Activated CD4-positive, alpha-beta T cell treated with anti-CD3 and anti-CD28 coated beads for 4 hours (primary cell): ENCODE measurements around the gene SLC5A2.
A peak's percentile ranks its signal among the peaks of the same experiment; 100 is the strongest.

Experiments
- DNase-seq, 2 donors: peaks; one replicate each; pipeline ENCODE4 v3.0.0-alpha.2; 2020

The SLC5A2 gene

GRCh38 chr16:31460582-31461002, 22.3 kb upstream of the SLC5A2 start:
- DNase-seq, result no peak

DNA sequence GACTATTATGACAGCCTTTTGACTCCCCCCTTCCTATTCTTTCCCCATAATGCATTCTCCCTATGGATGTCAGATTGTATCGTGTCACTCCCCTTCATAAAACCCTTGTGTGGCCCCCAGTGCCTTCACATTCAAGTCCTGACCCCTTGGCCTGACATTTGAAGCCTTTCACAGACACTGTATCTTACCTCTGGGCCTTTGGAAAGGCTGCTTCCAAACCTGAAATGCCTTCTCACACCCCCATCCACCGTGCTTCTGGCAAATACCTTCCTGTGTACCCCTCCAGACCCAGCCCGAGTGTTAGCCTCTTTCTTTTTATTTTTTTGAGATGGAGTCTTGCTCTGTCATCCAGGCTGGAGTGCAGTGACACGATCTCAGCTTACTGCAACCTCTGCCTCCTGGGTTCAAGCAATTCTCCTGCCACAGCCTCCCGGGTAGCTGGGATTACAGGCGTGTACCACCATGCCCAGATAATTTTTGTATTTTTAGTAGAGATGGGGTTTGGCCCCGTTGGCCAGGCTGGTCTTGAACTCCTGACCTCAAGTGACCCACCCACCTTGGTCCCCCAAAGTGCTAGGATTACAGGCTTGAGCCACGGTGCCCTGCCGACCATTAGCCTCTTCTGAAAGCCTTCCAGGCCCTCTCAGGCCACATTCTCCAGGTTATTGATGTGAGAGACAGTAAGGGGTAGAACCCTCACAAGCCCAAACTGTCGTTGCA, 21.6 kb upstream of the SLC5A2 start:
- DNase-seq, result no peak

DNA sequence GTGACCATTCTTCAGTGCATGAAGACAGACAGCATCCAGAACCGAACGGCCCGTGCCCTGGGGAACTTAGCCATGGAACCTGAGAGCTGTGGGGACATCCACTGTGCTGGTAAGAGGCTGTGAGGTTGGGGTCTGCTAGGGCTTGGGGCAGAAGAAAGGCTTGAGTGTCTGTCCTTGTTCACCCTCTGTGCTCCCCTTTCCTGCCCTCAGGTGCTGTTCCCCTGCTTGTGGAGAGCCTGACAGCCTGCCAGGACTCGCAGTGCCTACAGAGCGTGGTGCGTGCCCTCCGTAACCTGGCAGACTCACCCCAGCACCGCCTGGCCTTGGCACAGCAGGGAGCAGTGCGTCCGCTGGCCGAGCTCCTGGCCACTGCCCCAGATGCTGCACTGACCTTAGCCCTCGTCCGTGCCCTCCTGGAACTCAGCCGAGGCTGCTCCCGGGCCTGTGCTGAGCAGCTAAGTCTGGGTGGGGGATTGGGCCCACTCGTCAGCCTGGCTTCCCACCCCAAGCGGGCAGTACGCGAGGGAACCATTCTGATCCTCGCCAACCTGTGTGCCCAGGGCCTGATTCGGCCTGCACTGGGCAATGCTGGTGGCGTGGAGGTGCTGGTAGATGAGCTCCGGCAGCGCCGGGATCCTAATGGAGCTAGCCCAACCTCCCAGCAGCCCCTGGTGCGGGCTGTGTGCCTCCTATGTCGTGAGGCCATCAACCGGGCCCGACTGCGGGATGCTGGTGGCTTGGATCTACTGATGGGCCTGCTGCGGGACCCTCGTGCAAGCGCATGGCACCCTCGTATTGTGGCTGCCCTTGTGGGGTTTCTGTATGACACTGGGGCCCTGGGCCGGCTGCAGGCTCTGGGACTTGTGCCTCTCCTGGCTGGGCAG, 20.8 kb upstream of the SLC5A2 start:
- no peak for DNase-seq

GRCh38 chr16:31464348-31464769, 18.6 kb upstream of the SLC5A2 start:
- DNase-seq, result no peak

GRCh38 chr16:31464781-31465260, 18.1 kb upstream of the SLC5A2 start:
- DNase-seq, result no peak

GRCh38 chr16:31465788-31466370, 17.0 kb upstream of the SLC5A2 start:
- no peak for DNase-seq

GRCh38 chr16:31466381-31466841, 16.5 kb upstream of the SLC5A2 start:
- no peak for DNase-seq

DNA sequence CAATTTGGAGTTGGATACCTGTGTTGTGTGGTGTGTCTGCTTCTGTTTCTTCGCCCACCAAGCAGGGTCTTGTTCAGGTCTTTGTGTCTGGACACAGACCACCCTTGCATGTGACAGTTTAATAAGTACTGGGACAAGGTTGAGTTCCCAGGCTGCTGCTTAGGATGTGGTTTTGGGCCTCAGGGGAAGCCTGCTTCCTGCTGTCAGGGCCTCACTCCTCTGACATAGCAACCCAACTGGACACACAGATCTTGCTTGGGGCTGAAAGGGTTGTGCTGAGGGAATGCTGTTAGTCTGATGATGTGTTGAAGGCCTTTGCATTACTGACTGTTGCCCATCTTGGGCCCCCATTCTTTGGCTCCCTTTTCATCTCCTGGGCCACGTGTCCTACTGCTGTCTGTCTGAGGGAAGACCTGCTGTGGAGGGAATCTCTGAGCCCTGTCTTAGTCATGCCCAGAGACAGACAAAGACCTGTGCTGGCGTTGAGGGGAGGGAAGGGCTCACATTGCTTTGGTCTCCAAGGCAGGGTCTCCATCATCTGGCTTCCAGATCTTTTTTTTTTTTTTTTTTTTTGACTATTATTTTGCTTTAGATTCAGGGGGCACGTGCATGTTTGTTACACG, 15.7 kb upstream of the SLC5A2 start:
- no peak for DNase-seq

- no peak for DNase-seq
These were observed 15.1 kb upstream of the SLC5A2 start for GRCh38 chr16:31467858-31468257.

DNA sequence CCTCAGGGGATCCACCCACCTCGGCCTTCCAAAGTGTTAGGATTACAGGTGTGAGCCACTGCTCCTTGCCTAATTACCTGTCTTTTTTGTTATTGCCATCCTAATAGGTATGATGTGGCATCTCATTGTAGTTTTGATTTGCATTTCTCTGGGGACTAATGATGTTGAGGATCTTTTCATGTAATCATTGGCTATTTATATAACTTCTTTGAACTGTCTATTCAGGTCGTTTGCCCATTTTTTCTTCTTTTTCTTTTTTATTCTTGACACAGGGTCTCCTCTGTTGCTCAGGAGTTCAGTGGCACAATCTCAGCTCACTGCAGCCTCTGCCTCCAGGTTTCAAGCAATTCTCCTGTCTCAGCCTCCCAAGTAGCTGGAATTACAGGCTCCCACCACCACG, 12.3 kb upstream of the SLC5A2 start:
- DNase-seq, result no peak

- DNase-seq, result no peak
These were observed 11.6 kb upstream of the SLC5A2 start for GRCh38 chr16:31471241-31471874.

GRCh38 chr16:31471875-31472708, 10.8 kb upstream of the SLC5A2 start, which contains the start of gene TGFB1I1:
TGFB1I1 (plus strand) TSS chr16:31472152; CDS start chr16:31472189, 37 bp downstream.
- DNase-seq, result no peak

GRCh38 chr16:31472709-31473203, 10.2 kb upstream of the SLC5A2 start:
- DNase-seq, result peak in 1 of 2 donors; percentile 36

GRCh38 chr16:31473264-31473984, 9.5 kb upstream of the SLC5A2 start:
- DNase-seq, result no peak

DNA sequence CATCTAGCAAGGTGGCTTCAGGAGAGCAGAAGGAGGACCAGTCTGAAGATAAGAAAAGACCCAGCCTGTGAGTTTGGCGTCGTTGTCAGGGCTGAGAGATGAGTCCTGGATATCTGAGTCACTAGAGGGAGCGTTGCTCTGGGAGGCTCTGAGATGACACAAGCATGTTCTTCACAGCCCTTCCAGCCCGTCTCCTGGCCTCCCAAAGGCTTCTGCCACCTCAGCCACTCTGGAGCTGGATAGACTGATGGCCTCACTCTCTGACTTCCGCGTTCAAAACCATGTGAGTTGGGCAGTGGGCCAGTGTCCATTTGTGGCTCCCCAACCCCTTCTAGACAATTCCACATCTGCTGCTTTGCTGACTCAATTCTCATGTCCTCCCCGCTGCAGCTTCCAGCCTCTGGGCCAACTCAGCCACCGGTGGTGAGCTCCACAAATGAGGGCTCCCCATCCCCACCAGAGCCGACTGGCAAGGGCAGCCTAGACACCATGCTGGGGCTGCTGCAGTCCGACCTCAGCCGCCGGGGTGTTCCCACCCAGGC, 8.7 kb upstream of the SLC5A2 start:
- no peak for DNase-seq

- no peak for DNase-seq
These were observed 7.9 kb upstream of the SLC5A2 start for GRCh38 chr16:31474773-31475738.

DNA sequence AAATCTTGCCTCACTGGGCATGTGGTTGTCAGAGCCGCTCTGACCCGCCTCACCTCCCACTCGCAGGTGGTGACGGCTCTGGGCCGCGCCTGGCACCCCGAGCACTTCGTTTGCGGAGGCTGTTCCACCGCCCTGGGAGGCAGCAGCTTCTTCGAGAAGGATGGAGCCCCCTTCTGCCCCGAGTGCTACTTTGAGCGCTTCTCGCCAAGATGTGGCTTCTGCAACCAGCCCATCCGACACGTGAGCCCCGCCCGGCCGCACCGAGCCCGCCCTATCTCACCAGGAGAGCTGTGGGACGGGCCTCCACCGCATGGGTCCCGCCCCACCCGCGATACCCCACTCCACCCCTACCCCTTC, 7.0 kb upstream of the SLC5A2 start:
- no peak for DNase-seq

GRCh38 chr16:31476303-31477219, 6.4 kb upstream of the SLC5A2 start:
- DNase-seq, result peak; percentile 93 to 94
